ENCODE data around the gene SCYGR4. TPM values are rescaled to one million over a fixed set of nuclear protein-coding genes. Genes with fewer than 3 reads are reported as not detected.

SCYGR4 gene
- total and polyA plus RNA-seq, 3 donors from 2014 or later: not detected

- TF ChIP-seq, protein P1, sequence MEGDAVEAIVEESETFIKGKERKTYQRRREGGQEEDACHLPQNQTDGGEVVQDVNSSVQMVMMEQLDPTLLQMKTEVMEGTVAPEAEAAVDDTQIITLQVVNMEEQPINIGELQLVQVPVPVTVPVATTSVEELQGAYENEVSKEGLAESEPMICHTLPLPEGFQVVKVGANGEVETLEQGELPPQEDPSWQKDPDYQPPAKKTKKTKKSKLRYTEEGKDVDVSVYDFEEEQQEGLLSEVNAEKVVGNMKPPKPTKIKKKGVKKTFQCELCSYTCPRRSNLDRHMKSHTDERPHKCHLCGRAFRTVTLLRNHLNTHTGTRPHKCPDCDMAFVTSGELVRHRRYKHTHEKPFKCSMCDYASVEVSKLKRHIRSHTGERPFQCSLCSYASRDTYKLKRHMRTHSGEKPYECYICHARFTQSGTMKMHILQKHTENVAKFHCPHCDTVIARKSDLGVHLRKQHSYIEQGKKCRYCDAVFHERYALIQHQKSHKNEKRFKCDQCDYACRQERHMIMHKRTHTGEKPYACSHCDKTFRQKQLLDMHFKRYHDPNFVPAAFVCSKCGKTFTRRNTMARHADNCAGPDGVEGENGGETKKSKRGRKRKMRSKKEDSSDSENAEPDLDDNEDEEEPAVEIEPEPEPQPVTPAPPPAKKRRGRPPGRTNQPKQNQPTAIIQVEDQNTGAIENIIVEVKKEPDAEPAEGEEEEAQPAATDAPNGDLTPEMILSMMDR (IDR thresholded peaks at IDR 0.05): no peak
- TF ChIP-seq POLR2A (IDR thresholded peaks at IDR 0.05): no peak
- no peaks in the 10 kb centered on the region for H3K27me3 ChIP-seq
- no peaks in the 10 kb centered on the region for H3K9me3 ChIP-seq
- H3K27ac ChIP-seq: no peak overlapping the region
- H3K4me3 ChIP-seq: no peak overlapping the region
- 67 to 80% methylated on average over 3 of the region's 3 CpGs for WGBS, 2 donors
- H3K4me1 ChIP-seq: no peaks in the 10 kb centered on the region
- intact Hi-C loops (cut with DNase I; ENCODE audit: low total_unique reads): no loop called here
- DNase-seq: no peak
- H3K36me3 ChIP-seq (ENCODE audit: low read depth, missing control alignments): no peaks in the 10 kb centered on the region
Measured at GRCh38 chr2:227602358-227602757, 14.9 kb upstream of the SCYGR4 start.

DNA sequence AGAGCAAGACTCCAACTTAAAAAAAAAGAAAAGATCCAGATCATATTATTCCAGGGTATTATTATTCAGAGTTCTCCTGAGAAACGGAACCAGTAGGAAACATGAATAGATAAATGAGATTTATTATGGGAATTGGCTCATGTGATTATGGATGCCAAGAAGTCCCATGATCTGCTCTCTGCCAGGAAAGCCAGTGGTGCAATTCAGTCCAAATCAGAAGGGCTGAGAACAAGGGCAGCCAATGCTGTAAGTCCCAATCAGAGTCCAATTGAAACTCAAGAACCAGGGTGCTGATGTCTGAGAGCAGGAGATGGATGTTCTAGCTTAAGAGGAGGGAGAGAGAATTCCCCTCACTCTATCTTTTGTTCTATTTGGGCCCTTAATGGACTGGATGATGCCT is 10.8 kb upstream of the SCYGR4 start:
- WGBS, 2 donors: 84 to 86% methylated on average over 1 of the region's 1 CpG
- H3K27ac ChIP-seq: no peak overlapping the region
- intact Hi-C loops (cut with DNase I; ENCODE audit: low total_unique reads): no loop called here
- H3K4me1 ChIP-seq: no peaks in the 10 kb centered on the region
- no peaks in the 10 kb centered on the region for H3K27me3 ChIP-seq
- no peaks in the 10 kb centered on the region for H3K36me3 ChIP-seq (ENCODE audit: low read depth, missing control alignments)
- TF ChIP-seq, protein P1 (IDR thresholded peaks at IDR 0.05): no peak
- no peak for TF ChIP-seq POLR2A (IDR thresholded peaks at IDR 0.05)
- no peak for DNase-seq
- H3K4me3 ChIP-seq: no peak overlapping the region
- no peaks in the 10 kb centered on the region for H3K9me3 ChIP-seq

- no peak for DNase-seq
- intact Hi-C loops (cut with DNase I; ENCODE audit: low total_unique reads): no loop called here
- Histone ChIP-seq H3K27me3 (no peaks in the 10 kb centered on the region), H3K4me3 (no peak overlapping the region), H3K4me1 (no peaks in the 10 kb centered on the region), H3K9me3 (no peaks in the 10 kb centered on the region), H3K36me3 (ENCODE audit: low read depth, missing control alignments) (no peaks in the 10 kb centered on the region), H3K27ac (no peak overlapping the region)
- TF ChIP-seq, protein P1 (IDR thresholded peaks at IDR 0.05): no peak
- TF ChIP-seq POLR2A (IDR thresholded peaks at IDR 0.05): no peak
- WGBS, 2 donors: 56 to 66% methylated on average over 3 of the region's 3 CpGs
Measured at GRCh38 chr2:227607941-227608340, 9.4 kb upstream of the SCYGR4 start.

DNA sequence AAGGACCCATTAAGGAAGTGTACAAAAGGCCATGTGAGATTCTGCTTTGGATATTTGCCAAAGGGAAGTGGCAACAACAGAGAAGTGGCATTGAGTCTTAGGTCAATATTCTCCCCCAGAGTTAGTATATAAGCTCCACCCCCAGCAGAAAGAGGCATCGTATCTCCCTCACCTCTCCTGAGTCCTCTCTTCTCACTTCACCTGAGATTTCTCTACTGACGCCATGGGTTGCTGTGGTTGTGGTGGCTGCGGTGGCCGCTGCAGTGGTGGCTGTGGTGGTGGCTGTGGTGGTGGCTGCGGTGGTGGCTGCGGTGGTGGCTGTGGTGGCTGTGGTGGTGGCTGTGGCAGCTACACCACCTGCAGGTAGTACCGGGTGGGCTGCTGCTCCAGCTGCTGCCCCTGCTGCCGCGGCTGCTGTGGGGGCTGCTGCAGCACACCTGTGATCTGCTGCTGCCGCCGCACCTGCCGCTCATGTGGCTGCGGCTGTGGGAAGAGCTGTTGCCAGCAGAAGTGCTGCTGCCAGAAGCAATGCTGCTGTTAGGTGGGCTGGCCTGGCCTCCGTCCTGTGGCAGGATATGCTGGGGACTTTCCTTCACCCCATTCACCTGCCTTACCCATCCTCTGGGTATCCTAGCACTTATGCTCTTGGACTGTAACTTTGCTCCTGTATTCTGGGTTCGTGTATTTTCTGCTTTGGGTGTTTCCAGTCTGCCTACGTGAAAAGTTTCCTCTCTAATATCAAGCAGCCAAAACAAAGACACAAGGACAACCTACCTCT is 8.5 kb upstream of the SCYGR4 start:
- no peak for DNase-seq
- Histone ChIP-seq H3K9me3 (no peaks in the 10 kb centered on the region), H3K36me3 (ENCODE audit: low read depth, missing control alignments) (no peaks in the 10 kb centered on the region), H3K27me3 (no peaks in the 10 kb centered on the region), H3K4me3 (no peak overlapping the region), H3K27ac (no peak overlapping the region), H3K4me1 (no peaks in the 10 kb centered on the region)
- intact Hi-C loops (cut with DNase I; ENCODE audit: low total_unique reads): no loop called here
- TF ChIP-seq, protein P1 (IDR thresholded peaks at IDR 0.05): no peak
- TF ChIP-seq POLR2A (IDR thresholded peaks at IDR 0.05): no peak
- WGBS, 2 donors: 70 to 79% methylated on average over 9 to 14 of the region's 16 CpGs

DNA sequence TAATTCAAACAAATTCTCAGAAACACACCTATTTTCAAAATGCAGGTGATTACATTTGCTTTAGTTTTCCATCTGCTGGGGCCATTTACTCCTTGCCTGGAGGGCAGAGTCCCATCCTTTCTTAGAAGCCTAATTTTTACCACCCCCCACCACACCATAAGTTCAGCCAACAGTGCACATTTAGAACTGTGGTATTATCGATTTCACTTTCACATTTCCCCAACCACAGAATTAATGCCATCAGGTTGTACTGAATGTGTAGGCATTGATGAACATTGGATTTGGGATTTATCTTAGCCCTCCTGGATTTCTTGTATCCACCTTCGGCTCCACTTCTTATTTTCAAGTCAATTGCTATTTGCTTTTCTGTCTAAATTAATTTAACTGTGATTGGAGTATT is 7.2 kb upstream of the SCYGR4 start:
- Histone ChIP-seq H3K4me3 (no peak overlapping the region), H3K4me1 (no peaks in the 10 kb centered on the region), H3K36me3 (ENCODE audit: low read depth, missing control alignments) (no peaks in the 10 kb centered on the region), H3K9me3 (no peaks in the 10 kb centered on the region), H3K27me3 (no peaks in the 10 kb centered on the region), H3K27ac (no peak overlapping the region)
- DNase-seq: no peak
- intact Hi-C loops (cut with DNase I; ENCODE audit: low total_unique reads): no loop called here
- 79 to 89% methylated on average over 2 of the region's 2 CpGs for WGBS, 2 donors
- TF ChIP-seq POLR2A (IDR thresholded peaks at IDR 0.05): no peak
- TF ChIP-seq, protein P1 (IDR thresholded peaks at IDR 0.05): no peak
